HEK293 (cell line): ENCODE measurements around the gene KLHL29.

Experiments
- GLIS1 ChIP-seq: fragments of 450-650 bp; formaldehyde crosslinking; IDR thresholded peaks from 2 replicates; pipeline ENCODE4 v1.5.1; 2016; ENCODE audit warnings: missing biosample characterization, missing genetic modification characterization
- ZNF138 ChIP-seq: fragments of 450-650 bp; formaldehyde crosslinking; IDR thresholded peaks from 2 replicates; pipeline ENCODE4 v1.5.1; 2016; ENCODE audit warnings: missing biosample characterization, missing genetic modification characterization, borderline replicate concordance
- ZNF24 ChIP-seq: fragments of 450-650 bp; formaldehyde crosslinking; IDR thresholded peaks from 2 replicates; pipeline ENCODE4 v1.5.1; 2016; ENCODE audit warnings: missing biosample characterization, missing genetic modification characterization
- TF ChIP-seq, protein P1 (sequence below): fragments of 450-650 bp; formaldehyde crosslinking; IDR thresholded peaks from 2 replicates; pipeline ENCODE4 v1.5.1; 2016; ENCODE audit warnings: missing biosample characterization, missing genetic modification characterization, low read depth
- TF ChIP-seq, protein P2 (sequence below): fragments of 450-650 bp; formaldehyde crosslinking; IDR thresholded peaks from 2 replicates; pipeline ENCODE4 v1.5.1; 2016; ENCODE audit warnings: missing biosample characterization, missing genetic modification characterization

DNA sequence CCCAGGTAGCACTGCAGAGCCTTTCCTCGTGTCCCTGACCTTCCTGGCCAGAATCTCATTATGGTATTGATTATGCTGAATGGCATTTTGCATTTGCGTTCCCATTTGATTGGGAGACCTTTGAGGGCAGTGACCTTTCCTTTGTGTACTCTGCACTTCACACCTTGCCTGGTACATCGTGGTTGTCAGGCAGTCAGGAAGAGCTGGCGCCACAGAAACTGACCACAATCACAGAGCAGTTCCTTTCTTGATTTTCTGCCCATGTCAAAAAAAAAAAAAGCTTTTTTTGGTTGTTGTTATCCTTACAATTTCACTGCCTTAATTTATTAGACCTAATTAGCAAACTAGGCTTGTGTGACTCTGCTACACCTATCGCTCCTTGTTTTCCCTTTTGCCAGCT, 8.9 kb upstream of the KLHL29 start:
- TF ChIP-seq, protein P1, sequence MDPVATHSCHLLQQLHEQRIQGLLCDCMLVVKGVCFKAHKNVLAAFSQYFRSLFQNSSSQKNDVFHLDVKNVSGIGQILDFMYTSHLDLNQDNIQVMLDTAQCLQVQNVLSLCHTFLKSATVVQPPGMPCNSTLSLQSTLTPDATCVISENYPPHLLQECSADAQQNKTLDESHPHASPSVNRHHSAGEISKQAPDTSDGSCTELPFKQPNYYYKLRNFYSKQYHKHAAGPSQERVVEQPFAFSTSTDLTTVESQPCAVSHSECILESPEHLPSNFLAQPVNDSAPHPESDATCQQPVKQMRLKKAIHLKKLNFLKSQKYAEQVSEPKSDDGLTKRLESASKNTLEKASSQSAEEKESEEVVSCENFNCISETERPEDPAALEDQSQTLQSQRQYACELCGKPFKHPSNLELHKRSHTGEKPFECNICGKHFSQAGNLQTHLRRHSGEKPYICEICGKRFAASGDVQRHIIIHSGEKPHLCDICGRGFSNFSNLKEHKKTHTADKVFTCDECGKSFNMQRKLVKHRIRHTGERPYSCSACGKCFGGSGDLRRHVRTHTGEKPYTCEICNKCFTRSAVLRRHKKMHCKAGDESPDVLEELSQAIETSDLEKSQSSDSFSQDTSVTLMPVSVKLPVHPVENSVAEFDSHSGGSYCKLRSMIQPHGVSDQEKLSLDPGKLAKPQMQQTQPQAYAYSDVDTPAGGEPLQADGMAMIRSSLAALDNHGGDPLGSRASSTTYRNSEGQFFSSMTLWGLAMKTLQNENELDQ: no peak
- TF ChIP-seq ZNF24 (no peak), ZNF138 (tag by site-specific recombination) (no peak), GLIS1 (tag by site-specific recombination) (no peak)
- TF ChIP-seq, protein P2, sequence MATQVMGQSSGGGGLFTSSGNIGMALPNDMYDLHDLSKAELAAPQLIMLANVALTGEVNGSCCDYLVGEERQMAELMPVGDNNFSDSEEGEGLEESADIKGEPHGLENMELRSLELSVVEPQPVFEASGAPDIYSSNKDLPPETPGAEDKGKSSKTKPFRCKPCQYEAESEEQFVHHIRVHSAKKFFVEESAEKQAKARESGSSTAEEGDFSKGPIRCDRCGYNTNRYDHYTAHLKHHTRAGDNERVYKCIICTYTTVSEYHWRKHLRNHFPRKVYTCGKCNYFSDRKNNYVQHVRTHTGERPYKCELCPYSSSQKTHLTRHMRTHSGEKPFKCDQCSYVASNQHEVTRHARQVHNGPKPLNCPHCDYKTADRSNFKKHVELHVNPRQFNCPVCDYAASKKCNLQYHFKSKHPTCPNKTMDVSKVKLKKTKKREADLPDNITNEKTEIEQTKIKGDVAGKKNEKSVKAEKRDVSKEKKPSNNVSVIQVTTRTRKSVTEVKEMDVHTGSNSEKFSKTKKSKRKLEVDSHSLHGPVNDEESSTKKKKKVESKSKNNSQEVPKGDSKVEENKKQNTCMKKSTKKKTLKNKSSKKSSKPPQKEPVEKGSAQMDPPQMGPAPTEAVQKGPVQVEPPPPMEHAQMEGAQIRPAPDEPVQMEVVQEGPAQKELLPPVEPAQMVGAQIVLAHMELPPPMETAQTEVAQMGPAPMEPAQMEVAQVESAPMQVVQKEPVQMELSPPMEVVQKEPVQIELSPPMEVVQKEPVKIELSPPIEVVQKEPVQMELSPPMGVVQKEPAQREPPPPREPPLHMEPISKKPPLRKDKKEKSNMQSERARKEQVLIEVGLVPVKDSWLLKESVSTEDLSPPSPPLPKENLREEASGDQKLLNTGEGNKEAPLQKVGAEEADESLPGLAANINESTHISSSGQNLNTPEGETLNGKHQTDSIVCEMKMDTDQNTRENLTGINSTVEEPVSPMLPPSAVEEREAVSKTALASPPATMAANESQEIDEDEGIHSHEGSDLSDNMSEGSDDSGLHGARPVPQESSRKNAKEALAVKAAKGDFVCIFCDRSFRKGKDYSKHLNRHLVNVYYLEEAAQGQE (tag by site-specific recombination): no peak
